ENCODE results near the gene HEPACAM. TPM values are rescaled to one million over a fixed set of nuclear protein-coding genes. Genes with fewer than 3 reads are reported as not detected.

The HEPACAM gene
- total RNA-seq, 6 experiments from 2014 or later, result 0.31 TPM; not detected in 5

- DNase-seq, result no peak
- H3K9me3 Mint-ChIP-seq, result no peaks in the 10 kb centered on the region
- H3K4me1 Mint-ChIP-seq (ENCODE audit: low read depth), result peaks cover 10% of the 10 kb centered on the region
- H3K27ac Mint-ChIP-seq, result no peak overlapping the region
- H3K36me3 Mint-ChIP-seq (ENCODE audit: low read depth), result no peaks in the 10 kb centered on the region
- H3K27me3 Mint-ChIP-seq (ENCODE audit: insufficient read depth), result peaks cover 2% of the 10 kb centered on the region
- H3K4me3 Mint-ChIP-seq, result no peak overlapping the region
- TF ChIP-seq, protein P1, sequence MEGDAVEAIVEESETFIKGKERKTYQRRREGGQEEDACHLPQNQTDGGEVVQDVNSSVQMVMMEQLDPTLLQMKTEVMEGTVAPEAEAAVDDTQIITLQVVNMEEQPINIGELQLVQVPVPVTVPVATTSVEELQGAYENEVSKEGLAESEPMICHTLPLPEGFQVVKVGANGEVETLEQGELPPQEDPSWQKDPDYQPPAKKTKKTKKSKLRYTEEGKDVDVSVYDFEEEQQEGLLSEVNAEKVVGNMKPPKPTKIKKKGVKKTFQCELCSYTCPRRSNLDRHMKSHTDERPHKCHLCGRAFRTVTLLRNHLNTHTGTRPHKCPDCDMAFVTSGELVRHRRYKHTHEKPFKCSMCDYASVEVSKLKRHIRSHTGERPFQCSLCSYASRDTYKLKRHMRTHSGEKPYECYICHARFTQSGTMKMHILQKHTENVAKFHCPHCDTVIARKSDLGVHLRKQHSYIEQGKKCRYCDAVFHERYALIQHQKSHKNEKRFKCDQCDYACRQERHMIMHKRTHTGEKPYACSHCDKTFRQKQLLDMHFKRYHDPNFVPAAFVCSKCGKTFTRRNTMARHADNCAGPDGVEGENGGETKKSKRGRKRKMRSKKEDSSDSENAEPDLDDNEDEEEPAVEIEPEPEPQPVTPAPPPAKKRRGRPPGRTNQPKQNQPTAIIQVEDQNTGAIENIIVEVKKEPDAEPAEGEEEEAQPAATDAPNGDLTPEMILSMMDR (IDR thresholded peaks at IDR 0.05), result no peak
Measured at GRCh38 chr11:124886978-124887666, 48.7 kb downstream of the HEPACAM start.

GRCh38 chr11:124886476-124886875, 49.4 kb downstream of the HEPACAM start:
- DNase-seq, result no peak
- Mint-ChIP-seq H3K4me1 (ENCODE audit: low read depth) (peaks cover 14% of the 10 kb centered on the region), H3K4me3 (no peak overlapping the region), H3K27me3 (ENCODE audit: insufficient read depth) (no peaks in the 10 kb centered on the region; the same call in 1 of the 2 replicates), H3K9me3 (no peaks in the 10 kb centered on the region), H3K36me3 (ENCODE audit: low read depth) (no peaks in the 10 kb centered on the region), H3K27ac (no peak overlapping the region)
- TF ChIP-seq, protein P1 (IDR thresholded peaks at IDR 0.05), result no peak

DNA sequence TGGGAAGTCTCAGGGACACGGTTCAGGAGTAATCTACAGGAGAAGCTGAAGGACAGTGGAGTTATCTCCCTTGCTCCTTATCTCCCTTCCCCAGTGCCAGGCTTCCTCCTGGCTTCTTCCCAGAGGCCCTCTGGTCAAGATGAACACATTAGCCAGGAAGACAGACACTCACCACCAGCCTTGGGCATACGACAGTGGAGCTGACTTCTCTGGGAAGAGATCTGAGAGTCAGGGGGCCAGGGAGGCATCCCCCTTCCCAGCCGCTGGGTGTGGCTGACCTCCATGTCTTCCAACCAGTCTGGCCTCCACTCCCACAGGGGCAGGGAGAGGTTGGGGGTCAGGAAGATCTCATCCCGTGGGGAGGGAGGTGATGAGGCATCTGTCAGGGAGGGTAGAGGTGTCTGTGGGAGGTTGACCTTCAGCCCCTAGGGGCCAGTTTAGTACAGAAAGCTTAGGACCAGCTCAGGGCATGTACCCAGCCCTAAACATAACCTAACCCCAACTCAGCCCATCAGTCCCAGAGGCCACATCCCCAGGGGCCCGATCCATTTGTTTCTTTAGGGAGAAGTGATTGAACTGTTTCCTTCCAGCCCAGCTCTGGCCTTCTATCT, 50.9 kb downstream of the HEPACAM start:
- Mint-ChIP-seq H3K4me3 (no peak overlapping the region), H3K27ac (no peak overlapping the region), H3K36me3 (ENCODE audit: low read depth) (no peaks in the 10 kb centered on the region), H3K27me3 (ENCODE audit: insufficient read depth) (no peaks in the 10 kb centered on the region; the same call in 1 of the 2 replicates), H3K4me1 (ENCODE audit: low read depth) (peaks cover 14% of the 10 kb centered on the region), H3K9me3 (no peaks in the 10 kb centered on the region)
- DNase-seq, result no peak
- TF ChIP-seq, protein P1 (IDR thresholded peaks at IDR 0.05), result no peak

DNA sequence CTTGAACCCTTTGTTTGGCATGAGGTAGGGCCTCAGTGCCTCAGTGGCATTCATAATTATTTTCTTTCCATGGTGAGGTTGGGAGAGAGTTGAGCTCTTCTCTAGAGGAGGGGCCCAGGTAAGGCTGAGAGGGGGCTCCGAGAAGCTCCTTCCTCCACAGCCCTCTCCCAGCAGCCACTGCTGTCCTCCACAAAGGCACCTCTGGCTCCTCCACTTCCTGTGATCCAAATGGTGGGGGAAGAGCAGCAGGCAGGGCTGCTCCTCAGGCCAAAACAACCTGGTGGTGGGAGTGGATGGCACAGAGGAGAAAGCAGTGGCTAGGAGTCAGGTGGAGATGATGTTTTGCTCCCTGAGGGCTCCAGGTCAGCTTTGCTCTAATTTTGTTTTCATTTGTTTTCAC, 51.5 kb downstream of the HEPACAM start:
- no peak overlapping the region for H3K27ac Mint-ChIP-seq
- TF ChIP-seq, protein P1 (IDR thresholded peaks at IDR 0.05), result no peak

GRCh38 chr11:124882339-124883071, 53.3 kb downstream of the HEPACAM start:
- Mint-ChIP-seq H3K9me3 (no peaks in the 10 kb centered on the region), H3K27ac (peak overlapping the region; percentile 18; the same call in 1 of the 2 replicates), H3K4me3 (no peak overlapping the region; the same call in 1 of the 2 replicates), H3K27me3 (ENCODE audit: insufficient read depth) (peaks cover 6% of the 10 kb centered on the region), H3K4me1 (ENCODE audit: low read depth) (peaks cover 14% of the 10 kb centered on the region), H3K36me3 (ENCODE audit: low read depth) (no peaks in the 10 kb centered on the region)
- no peak for DNase-seq
- TF ChIP-seq, protein P1 (IDR thresholded peaks at IDR 0.05), result no peak

More for the DNA sequence above, 51.5 kb downstream of the HEPACAM start:
- no peaks in the 10 kb centered on the region for H3K36me3 Mint-ChIP-seq (ENCODE audit: low read depth)
- H3K9me3 Mint-ChIP-seq, result no peaks in the 10 kb centered on the region
- no peaks in the 10 kb centered on the region; the same call in 1 of the 2 replicates for H3K27me3 Mint-ChIP-seq (ENCODE audit: insufficient read depth)
- DNase-seq, result no peak
- H3K4me1 Mint-ChIP-seq (ENCODE audit: low read depth), result peaks cover 14% of the 10 kb centered on the region
- H3K4me3 Mint-ChIP-seq, result no peak overlapping the region
